ENCODE measurements around the gene CPNE5.

CPNE5 gene

DNA sequence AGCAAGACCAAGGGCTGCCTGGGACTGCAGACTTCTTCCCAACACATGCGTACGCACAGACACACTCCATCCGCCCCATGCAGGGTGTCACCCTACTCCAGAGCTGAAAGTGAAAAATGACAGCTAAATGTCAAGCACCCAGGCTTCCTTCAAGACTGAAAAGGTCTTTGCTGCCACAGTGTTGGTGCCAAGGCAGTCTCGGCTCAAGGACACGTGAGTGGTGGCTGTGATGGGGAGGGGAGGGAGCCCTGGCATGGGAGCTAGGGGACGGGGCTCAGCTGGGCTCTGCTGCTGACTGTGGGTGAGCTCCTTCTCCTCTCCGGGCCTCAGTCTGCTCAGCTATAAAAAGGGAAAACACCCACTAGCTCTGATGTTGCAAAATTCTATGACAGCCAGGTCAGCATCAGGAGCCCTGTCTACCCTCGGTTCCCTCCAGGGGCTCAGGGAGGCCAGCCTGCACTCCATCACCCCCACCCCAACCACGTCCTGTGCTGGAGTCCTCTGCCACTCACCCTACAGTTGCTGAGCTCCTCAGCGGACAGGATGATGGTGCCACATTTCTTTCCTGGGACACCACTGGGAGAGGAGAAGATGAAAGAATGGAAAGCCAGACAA, 47.6 kb downstream of the CPNE5 start:
- Histone ChIP-seq H3K27ac (replicated peaks) (no peak overlapping the region), H3K27me3 (ENCODE audit: insufficient read depth, poor library complexity, severe bottlenecking) (no peaks in the 10 kb centered on the region), H3K4me3 (replicated peaks; ENCODE audit: insufficient read depth, low read length) (no peak overlapping the region)
- TF ChIP-seq, protein P1, sequence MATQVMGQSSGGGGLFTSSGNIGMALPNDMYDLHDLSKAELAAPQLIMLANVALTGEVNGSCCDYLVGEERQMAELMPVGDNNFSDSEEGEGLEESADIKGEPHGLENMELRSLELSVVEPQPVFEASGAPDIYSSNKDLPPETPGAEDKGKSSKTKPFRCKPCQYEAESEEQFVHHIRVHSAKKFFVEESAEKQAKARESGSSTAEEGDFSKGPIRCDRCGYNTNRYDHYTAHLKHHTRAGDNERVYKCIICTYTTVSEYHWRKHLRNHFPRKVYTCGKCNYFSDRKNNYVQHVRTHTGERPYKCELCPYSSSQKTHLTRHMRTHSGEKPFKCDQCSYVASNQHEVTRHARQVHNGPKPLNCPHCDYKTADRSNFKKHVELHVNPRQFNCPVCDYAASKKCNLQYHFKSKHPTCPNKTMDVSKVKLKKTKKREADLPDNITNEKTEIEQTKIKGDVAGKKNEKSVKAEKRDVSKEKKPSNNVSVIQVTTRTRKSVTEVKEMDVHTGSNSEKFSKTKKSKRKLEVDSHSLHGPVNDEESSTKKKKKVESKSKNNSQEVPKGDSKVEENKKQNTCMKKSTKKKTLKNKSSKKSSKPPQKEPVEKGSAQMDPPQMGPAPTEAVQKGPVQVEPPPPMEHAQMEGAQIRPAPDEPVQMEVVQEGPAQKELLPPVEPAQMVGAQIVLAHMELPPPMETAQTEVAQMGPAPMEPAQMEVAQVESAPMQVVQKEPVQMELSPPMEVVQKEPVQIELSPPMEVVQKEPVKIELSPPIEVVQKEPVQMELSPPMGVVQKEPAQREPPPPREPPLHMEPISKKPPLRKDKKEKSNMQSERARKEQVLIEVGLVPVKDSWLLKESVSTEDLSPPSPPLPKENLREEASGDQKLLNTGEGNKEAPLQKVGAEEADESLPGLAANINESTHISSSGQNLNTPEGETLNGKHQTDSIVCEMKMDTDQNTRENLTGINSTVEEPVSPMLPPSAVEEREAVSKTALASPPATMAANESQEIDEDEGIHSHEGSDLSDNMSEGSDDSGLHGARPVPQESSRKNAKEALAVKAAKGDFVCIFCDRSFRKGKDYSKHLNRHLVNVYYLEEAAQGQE (IDR thresholded peaks at IDR 0.05; ENCODE audit: insufficient replicate concordance, low read depth): no peak
- TF ChIP-seq, protein P2, sequence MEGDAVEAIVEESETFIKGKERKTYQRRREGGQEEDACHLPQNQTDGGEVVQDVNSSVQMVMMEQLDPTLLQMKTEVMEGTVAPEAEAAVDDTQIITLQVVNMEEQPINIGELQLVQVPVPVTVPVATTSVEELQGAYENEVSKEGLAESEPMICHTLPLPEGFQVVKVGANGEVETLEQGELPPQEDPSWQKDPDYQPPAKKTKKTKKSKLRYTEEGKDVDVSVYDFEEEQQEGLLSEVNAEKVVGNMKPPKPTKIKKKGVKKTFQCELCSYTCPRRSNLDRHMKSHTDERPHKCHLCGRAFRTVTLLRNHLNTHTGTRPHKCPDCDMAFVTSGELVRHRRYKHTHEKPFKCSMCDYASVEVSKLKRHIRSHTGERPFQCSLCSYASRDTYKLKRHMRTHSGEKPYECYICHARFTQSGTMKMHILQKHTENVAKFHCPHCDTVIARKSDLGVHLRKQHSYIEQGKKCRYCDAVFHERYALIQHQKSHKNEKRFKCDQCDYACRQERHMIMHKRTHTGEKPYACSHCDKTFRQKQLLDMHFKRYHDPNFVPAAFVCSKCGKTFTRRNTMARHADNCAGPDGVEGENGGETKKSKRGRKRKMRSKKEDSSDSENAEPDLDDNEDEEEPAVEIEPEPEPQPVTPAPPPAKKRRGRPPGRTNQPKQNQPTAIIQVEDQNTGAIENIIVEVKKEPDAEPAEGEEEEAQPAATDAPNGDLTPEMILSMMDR (IDR thresholded peaks at IDR 0.05; ENCODE audit: insufficient read depth, low read length): no peak
- no peak for TF ChIP-seq POLR2AphosphoS5 (IDR thresholded peaks at IDR 0.05; ENCODE audit: low read depth)
- TF ChIP-seq GABPA (IDR thresholded peaks at IDR 0.05; ENCODE audit: low read depth): no peak
- TF ChIP-seq SPI1 (IDR thresholded peaks at IDR 0.05; ENCODE audit: borderline replicate concordance, low read depth): no peak
- DNase-seq (ENCODE audit: low read depth in 1 of 2, low spot score in 1 of 2): no peak

DNA sequence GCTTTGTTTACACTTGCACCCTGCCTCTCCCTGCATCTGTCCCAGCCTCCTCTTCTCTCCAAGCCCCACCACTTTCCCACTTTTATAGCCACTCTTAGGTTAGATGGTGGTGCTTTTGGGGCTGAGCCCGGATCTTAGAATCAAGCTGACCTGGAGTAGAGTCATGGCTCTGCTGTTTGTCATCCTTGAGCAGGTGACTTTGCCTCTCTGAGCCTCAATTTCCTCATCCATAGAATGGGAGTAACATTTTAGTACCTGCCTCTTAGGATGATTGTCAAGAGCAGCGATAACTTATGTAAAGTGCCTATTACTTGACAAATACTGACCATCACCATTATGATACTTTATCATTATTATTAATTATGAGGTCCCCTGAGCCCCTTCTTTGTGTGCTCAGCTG, 48.2 kb downstream of the CPNE5 start:
- Histone ChIP-seq H3K27ac (replicated peaks) (no peak overlapping the region), H3K4me3 (replicated peaks; ENCODE audit: insufficient read depth, low read length) (no peak overlapping the region), H3K27me3 (ENCODE audit: insufficient read depth, poor library complexity, severe bottlenecking) (no peaks in the 10 kb centered on the region)
- TF ChIP-seq GABPA (IDR thresholded peaks at IDR 0.05; ENCODE audit: low read depth): no peak
- TF ChIP-seq, protein P1 (IDR thresholded peaks at IDR 0.05; ENCODE audit: insufficient replicate concordance, low read depth): no peak
- TF ChIP-seq, protein P2 (IDR thresholded peaks at IDR 0.05; ENCODE audit: insufficient read depth, low read length): no peak
- no peak for TF ChIP-seq POLR2AphosphoS5 (IDR thresholded peaks at IDR 0.05; ENCODE audit: low read depth)
- TF ChIP-seq SPI1 (IDR thresholded peaks at IDR 0.05; ENCODE audit: borderline replicate concordance, low read depth): no peak
- DNase-seq (ENCODE audit: low read depth in 1 of 2, low spot score in 1 of 2): no peak

DNA sequence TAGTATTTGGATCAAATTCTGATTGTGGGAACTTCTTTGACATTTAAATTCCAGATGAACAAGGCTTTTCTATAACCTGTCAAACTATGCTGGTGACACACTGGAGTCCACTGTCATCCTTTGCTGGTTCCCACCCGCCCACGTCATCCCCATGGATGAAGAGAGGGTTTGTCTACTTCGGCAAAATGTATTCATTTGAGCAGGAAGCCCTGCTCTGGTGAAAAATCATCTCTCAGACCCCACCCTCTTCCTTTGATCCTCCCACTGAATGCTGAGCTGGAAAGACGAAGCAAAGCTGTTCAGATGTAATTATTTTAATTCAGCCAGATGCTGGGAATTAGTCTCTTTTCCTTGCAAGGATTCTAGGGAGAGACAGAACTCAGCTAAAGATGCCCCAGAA, 50.5 kb downstream of the CPNE5 start:
- no peak overlapping the region for H3K27ac ChIP-seq (replicated peaks)
- DNase-seq (ENCODE audit: low read depth in 1 of 2, low spot score in 1 of 2): no peak
- H3K27me3 ChIP-seq (ENCODE audit: insufficient read depth, poor library complexity, severe bottlenecking): no peaks in the 10 kb centered on the region
- H3K4me3 ChIP-seq (replicated peaks; ENCODE audit: insufficient read depth, low read length): no peak overlapping the region
- TF ChIP-seq, protein P1 (IDR thresholded peaks at IDR 0.05; ENCODE audit: insufficient replicate concordance, low read depth): no peak
- no peak for TF ChIP-seq GABPA (IDR thresholded peaks at IDR 0.05; ENCODE audit: low read depth)
- TF ChIP-seq POLR2AphosphoS5 (IDR thresholded peaks at IDR 0.05; ENCODE audit: low read depth): no peak
- TF ChIP-seq, protein P2 (IDR thresholded peaks at IDR 0.05; ENCODE audit: insufficient read depth, low read length): no peak
- no peak for TF ChIP-seq SPI1 (IDR thresholded peaks at IDR 0.05; ENCODE audit: borderline replicate concordance, low read depth)
